ENCODE data around the gene ZNF740.

The ZNF740 gene

DNA sequence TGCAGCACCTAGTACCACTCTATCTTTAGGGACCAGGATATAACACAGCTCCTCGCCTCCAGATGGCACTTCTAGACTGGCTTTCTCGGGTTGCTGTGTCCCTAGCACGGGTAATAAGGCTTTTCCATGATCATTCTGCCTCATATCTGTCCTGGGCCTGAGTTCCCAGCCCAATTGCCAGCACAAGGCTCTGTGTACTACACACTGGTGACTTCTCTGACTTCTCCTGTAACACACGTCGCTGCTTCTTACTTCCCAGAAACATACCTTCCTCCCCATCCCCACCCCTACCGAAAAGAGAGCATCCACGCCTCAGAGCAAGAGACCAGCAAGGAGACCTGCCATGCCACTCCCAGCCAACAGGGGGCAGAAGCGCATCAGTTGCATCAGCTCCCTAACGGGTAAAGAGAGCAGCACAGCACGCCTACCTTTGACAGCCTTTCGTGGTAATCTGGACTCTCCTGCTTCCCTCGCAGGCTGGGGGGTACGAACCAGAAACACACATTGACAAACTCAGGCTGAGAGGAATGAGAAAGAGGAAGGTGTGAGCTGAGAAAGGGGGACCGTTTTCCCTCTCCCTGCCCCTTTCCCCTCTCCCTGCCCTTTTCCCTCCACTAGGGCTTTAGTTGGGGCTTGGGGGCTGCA, 21.2 kb upstream of the ZNF740 start (continued):
- TF ChIP-seq ZNF341 (tag by site-specific recombination; IDR thresholded peaks at IDR 0.05; ENCODE audit: low read depth) = no peak
- TF ChIP-seq, protein P1, sequence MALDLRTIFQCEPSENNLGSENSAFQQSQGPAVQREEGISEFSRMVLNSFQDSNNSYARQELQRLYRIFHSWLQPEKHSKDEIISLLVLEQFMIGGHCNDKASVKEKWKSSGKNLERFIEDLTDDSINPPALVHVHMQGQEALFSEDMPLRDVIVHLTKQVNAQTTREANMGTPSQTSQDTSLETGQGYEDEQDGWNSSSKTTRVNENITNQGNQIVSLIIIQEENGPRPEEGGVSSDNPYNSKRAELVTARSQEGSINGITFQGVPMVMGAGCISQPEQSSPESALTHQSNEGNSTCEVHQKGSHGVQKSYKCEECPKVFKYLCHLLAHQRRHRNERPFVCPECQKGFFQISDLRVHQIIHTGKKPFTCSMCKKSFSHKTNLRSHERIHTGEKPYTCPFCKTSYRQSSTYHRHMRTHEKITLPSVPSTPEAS (tag by site-specific recombination; IDR thresholded peaks at IDR 0.05) = no peak
- TF ChIP-seq GLI4 (tag by site-specific recombination; IDR thresholded peaks at IDR 0.05) = no peak
- no peak for TF ChIP-seq GFI1B (tag by site-specific recombination; IDR thresholded peaks at IDR 0.05)
- TF ChIP-seq ZNF24 (tag by site-specific recombination; IDR thresholded peaks at IDR 0.05) = peak; percentile 62
- TF ChIP-seq, protein P2, sequence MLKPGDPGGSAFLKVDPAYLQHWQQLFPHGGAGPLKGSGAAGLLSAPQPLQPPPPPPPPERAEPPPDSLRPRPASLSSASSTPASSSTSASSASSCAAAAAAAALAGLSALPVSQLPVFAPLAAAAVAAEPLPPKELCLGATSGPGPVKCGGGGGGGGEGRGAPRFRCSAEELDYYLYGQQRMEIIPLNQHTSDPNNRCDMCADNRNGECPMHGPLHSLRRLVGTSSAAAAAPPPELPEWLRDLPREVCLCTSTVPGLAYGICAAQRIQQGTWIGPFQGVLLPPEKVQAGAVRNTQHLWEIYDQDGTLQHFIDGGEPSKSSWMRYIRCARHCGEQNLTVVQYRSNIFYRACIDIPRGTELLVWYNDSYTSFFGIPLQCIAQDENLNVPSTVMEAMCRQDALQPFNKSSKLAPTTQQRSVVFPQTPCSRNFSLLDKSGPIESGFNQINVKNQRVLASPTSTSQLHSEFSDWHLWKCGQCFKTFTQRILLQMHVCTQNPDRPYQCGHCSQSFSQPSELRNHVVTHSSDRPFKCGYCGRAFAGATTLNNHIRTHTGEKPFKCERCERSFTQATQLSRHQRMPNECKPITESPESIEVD (tag by site-specific recombination; IDR thresholded peaks at IDR 0.05) = no peak
- no peak for TF ChIP-seq ZNF174 (tag by site-specific recombination; IDR thresholded peaks at IDR 0.05)
- TF ChIP-seq ZBTB17 (tag by site-specific recombination; IDR thresholded peaks at IDR 0.05) = peak; percentile 98
- no peak for TF ChIP-seq ZNF530 (tag by site-specific recombination; IDR thresholded peaks at IDR 0.05; ENCODE audit: low read depth)
- peak; percentile 76 for TF ChIP-seq ZNF660 (tag by site-specific recombination; IDR thresholded peaks at IDR 0.05)
- no peak for TF ChIP-seq ZNF664 (tag by site-specific recombination; IDR thresholded peaks at IDR 0.05)
- TF ChIP-seq, protein P3, sequence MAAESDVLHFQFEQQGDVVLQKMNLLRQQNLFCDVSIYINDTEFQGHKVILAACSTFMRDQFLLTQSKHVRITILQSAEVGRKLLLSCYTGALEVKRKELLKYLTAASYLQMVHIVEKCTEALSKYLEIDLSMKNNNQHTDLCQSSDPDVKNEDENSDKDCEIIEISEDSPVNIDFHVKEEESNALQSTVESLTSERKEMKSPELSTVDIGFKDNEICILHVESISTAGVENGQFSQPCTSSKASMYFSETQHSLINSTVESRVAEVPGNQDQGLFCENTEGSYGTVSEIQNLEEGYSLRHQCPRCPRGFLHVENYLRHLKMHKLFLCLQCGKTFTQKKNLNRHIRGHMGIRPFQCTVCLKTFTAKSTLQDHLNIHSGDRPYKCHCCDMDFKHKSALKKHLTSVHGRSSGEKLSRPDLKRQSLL (tag by site-specific recombination; IDR thresholded peaks at IDR 0.05) = no peak
- no peak for TF ChIP-seq ZBTB1 (tag by site-specific recombination; IDR thresholded peaks at IDR 0.05)
- TF ChIP-seq KLF16 (tag by site-specific recombination; IDR thresholded peaks at IDR 0.05) = no peak; the same call in 1 of the 2 replicates
- TF ChIP-seq KLF10 (tag by site-specific recombination; IDR thresholded peaks at IDR 0.05) = no peak
- TF ChIP-seq, protein P4, sequence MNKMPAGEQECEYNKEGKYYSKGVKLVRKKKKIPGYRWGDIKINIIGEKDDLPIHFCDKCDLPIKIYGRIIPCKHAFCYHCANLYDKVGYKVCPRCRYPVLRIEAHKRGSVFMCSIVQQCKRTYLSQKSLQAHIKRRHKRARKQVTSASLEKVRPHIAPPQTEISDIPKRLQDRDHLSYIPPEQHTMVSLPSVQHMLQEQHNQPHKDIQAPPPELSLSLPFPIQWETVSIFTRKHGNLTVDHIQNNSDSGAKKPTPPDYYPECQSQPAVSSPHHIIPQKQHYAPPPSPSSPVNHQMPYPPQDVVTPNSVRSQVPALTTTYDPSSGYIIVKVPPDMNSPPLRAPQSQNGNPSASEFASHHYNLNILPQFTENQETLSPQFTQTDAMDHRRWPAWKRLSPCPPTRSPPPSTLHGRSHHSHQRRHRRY (tag by site-specific recombination; IDR thresholded peaks at IDR 0.05) = no peak
- TF ChIP-seq ZBTB8A (tag by site-specific recombination; IDR thresholded peaks at IDR 0.05) = no peak
- 0 out of 2 replicates have a peak, but pooled peaks have one; percentile 36 for TF ChIP-seq ZNF324 (tag by site-specific recombination; IDR thresholded peaks at IDR 0.05)
- TF ChIP-seq ZNF335 (tag by site-specific recombination; conservative IDR thresholded peaks at IDR 0.05) = peak; percentile 41; the same call in 1 of the 2 replicates

GRCh38 chr12:53160000-53160399, 20.5 kb upstream of the ZNF740 start:
- no peak for TF ChIP-seq ZNF792 (tag by site-specific recombination; IDR thresholded peaks at IDR 0.05)
- TF ChIP-seq ZNF791 (tag by site-specific recombination; IDR thresholded peaks at IDR 0.05) = no peak
- TF ChIP-seq ZNF658 (tag by site-specific recombination; IDR thresholded peaks at IDR 0.05) = no peak
- no peak for TF ChIP-seq ZNF157 (tag by site-specific recombination; IDR thresholded peaks at IDR 0.05)
- no peak for TF ChIP-seq ZNF214 (tag by site-specific recombination; IDR thresholded peaks at IDR 0.05; ENCODE audit: borderline replicate concordance)
- TF ChIP-seq ATF2 (tag by site-specific recombination; IDR thresholded peaks at IDR 0.05; ENCODE audit: low read depth) = no peak
- TF ChIP-seq FEZF1 (tag by site-specific recombination; IDR thresholded peaks at IDR 0.05) = no peak
- no peak for TF ChIP-seq TRIM28 (IDR thresholded peaks at IDR 0.05; ENCODE audit: borderline replicate concordance, low read length)
- TF ChIP-seq ZNF266 (tag by site-specific recombination; IDR thresholded peaks at IDR 0.05; ENCODE audit: low read depth) = no peak
- no peak for TF ChIP-seq ZNF600 (tag by site-specific recombination; IDR thresholded peaks at IDR 0.05)
- TF ChIP-seq ZNF530 (tag by site-specific recombination; IDR thresholded peaks at IDR 0.05; ENCODE audit: low read depth) = no peak
- no peak for TF ChIP-seq SCRT2 (tag by site-specific recombination; IDR thresholded peaks at IDR 0.05)
- Histone ChIP-seq H3K4me3 (ENCODE audit: low read depth, low read length) (no peak overlapping the region), H3K9me3 (ENCODE audit: control insufficient read depth, insufficient read depth, low read depth, low read length) (no peaks in the 10 kb centered on the region), H3K27ac (ENCODE audit: extremely low read depth, low read depth, low read length) (no peak overlapping the region), H3K36me3 (ENCODE audit: control insufficient read depth in 2 of 2, insufficient read depth in 1 of 2, low read length in 2 of 2) (peaks cover 0 to 5% of the 10 kb centered on the region in 2 experiments; a peak in 1 of 3 replicates), H3K4me1 (ENCODE audit: control insufficient read depth, insufficient read depth, low read length) (no peaks in the 10 kb centered on the region)
- ChIA-PET CTCF (interaction anchor here (0.6 to 8.5 kb wide), 36 partner anchors 8 to 218 kb away, joined by 3 to 94 read pairs (median 4); partner anchors contain the start of genes AAAS, CSAD, IGFBP6 and ITGB7), POLR2A (interaction anchor here (1.5 to 3.4 kb wide), 4 partner anchors 11 to 30 kb away, joined by 4 to 16 read pairs (median 6); partner anchors contain the start of genes CSAD and ZNF740)
